RWPE2 (cell line): ENCODE measurements around the gene SOCS1.

Source experiments
- ATAC-seq: fragments of 200-7000 bp; cut with Tn5 transposase; 3 replicates; pipeline ENCODE4 v1.9.1; 2021; ENCODE audit warnings: low read depth
- DNase-seq: peaks from one replicate; pipeline ENCODE4 v3.0.0-alpha.2; 2020; ENCODE audit warnings: low spot score
- H3K27ac ChIP-seq: fragments of 450-650 bp; 2 replicates; pipeline ENCODE4 v1.5.1; 2017; ENCODE audit warnings: mild to moderate bottlenecking; ENCODE audit not compliant: poor library complexity, severe bottlenecking
- H3K27me3 ChIP-seq: fragments of 250-450 bp; sonication (Bioruptor Pico); 2 replicates; pipeline ENCODE4 v1.5.1; 2021; ENCODE audit warnings: mild to moderate bottlenecking, moderate library complexity; ENCODE audit not compliant: insufficient read depth, poor library complexity, severe bottlenecking
- H3K36me3 ChIP-seq: fragments of 250-450 bp; sonication (Bioruptor Pico); 2 replicates; pipeline ENCODE4 v1.5.1; 2020; ENCODE audit warnings: low read depth, mild to moderate bottlenecking, moderate library complexity
- H3K4me1 ChIP-seq: fragments of 250-450 bp; sonication (Bioruptor Pico); 2 replicates; pipeline ENCODE4 v1.5.1; 2021; ENCODE audit warnings: mild to moderate bottlenecking, moderate library complexity; ENCODE audit not compliant: insufficient read depth, poor library complexity, severe bottlenecking
- H3K4me3 ChIP-seq: fragments of 250-450 bp; sonication (Bioruptor Pico); 2 replicates; pipeline ENCODE4 v1.5.1; 2021; ENCODE audit warnings: mild to moderate bottlenecking, moderate library complexity; ENCODE audit not compliant: severe bottlenecking
- H3K9me3 ChIP-seq: fragments of 250-450 bp; sonication (Bioruptor Pico); 2 replicates; pipeline ENCODE4 v1.5.1; 2021; ENCODE audit warnings: mild to moderate bottlenecking, moderate library complexity; ENCODE audit not compliant: severe bottlenecking
- CTCF ChIP-seq: fragments of 450-650 bp; IDR thresholded peaks from one replicate; pipeline ENCODE4 v1.5.1; 2017; ENCODE audit warnings: mild to moderate bottlenecking, moderate library complexity; ENCODE audit not compliant: poor library complexity, severe bottlenecking

Gene SOCS1

GRCh38 chr16:11213799-11214198 is 42.2 kb downstream of the SOCS1 start:
- no peak for TF ChIP-seq CTCF
- DNase-seq, result no peak

GRCh38 chr16:11213373-11213772 is 42.6 kb downstream of the SOCS1 start:
- no peaks in the 10 kb centered on the region for H3K9me3 ChIP-seq
- ATAC-seq, result 0 out of 3 replicates have a peak, but pooled peaks have one; percentile 18
- no peaks in the 10 kb centered on the region for H3K27me3 ChIP-seq
- H3K4me1 ChIP-seq, result peaks cover 4% of the 10 kb centered on the region
- no peak for TF ChIP-seq CTCF
- H3K27ac ChIP-seq, result no peak overlapping the region
- DNase-seq, result no peak
- H3K36me3 ChIP-seq, result no peaks in the 10 kb centered on the region
- no peak overlapping the region for H3K4me3 ChIP-seq

More at GRCh38 chr16:11213799-11214198, 42.2 kb downstream of the SOCS1 start:
- Histone ChIP-seq H3K27me3 (no peaks in the 10 kb centered on the region), H3K36me3 (no peaks in the 10 kb centered on the region), H3K27ac (no peak overlapping the region), H3K4me3 (no peak overlapping the region), H3K9me3 (peaks cover 3% of the 10 kb centered on the region), H3K4me1 (peaks cover 4% of the 10 kb centered on the region)
- no peak for ATAC-seq

- Histone ChIP-seq H3K27me3 (no peaks in the 10 kb centered on the region), H3K27ac (no peak overlapping the region), H3K9me3 (no peaks in the 10 kb centered on the region), H3K4me1 (peaks cover 4% of the 10 kb centered on the region), H3K36me3 (no peaks in the 10 kb centered on the region), H3K4me3 (no peak overlapping the region)
- DNase-seq, result no peak
- no peak for TF ChIP-seq CTCF
- peak; percentile 39; the same call in 2 of the 3 replicates for ATAC-seq
Measured at GRCh38 chr16:11212798-11213196, 43.2 kb downstream of the SOCS1 start.

- Histone ChIP-seq H3K4me1 (peaks cover 4% of the 10 kb centered on the region), H3K27me3 (no peaks in the 10 kb centered on the region), H3K27ac (no peak overlapping the region), H3K4me3 (no peak overlapping the region), H3K9me3 (no peaks in the 10 kb centered on the region), H3K36me3 (no peaks in the 10 kb centered on the region)
- DNase-seq, result no peak
- ATAC-seq, result no peak
- no peak for TF ChIP-seq CTCF
Measured at GRCh38 chr16:11211977-11212797, 43.8 kb downstream of the SOCS1 start.
